ENCODE measurements around the gene GHSR. TPM values are rescaled to one million over a fixed set of nuclear protein-coding genes. Genes with fewer than 3 reads are reported as not detected.

Gene GHSR
- polyA plus RNA-seq, 1 donor (not counting 4 experiments of a cell fraction or from before 2014, with no cell fraction given), result not detected

- peaks cover 20% of the 10 kb centered on the region for H3K27me3 ChIP-seq (ENCODE audit: control insufficient read depth, extremely low read depth, insufficient read depth, low read length)
- H3K4me2 ChIP-seq (ENCODE audit: control insufficient read depth, extremely low read depth, insufficient read depth, low read depth, low read length), result no peak overlapping the region
- no peaks in the 10 kb centered on the region for H3K36me3 ChIP-seq (ENCODE audit: control insufficient read depth in 2 of 2, extremely low read depth in 1 of 2, insufficient read depth in 2 of 2, low read length in 2 of 2)
- no peak overlapping the region for H3K9ac ChIP-seq (ENCODE audit: control insufficient read depth, extremely low read depth, insufficient read depth, low read length)
- dilution Hi-C loops (cut with MboI; ENCODE audit: extremely low pct_ligation_motif_present, low sequenced_read_pairs), result no loop called here
- DNase-seq (ENCODE audit: low read depth, low spot score) (no peak), FAIRE-seq (no peak)
- no peaks in the 10 kb centered on the region for H3K9me1 ChIP-seq (ENCODE audit: control insufficient read depth, extremely low read depth, insufficient read depth, low read length)
- TF ChIP-seq EZH2 (IDR thresholded peaks at IDR 0.05; ENCODE audit: low read length) (no peak), CTCF (optimal IDR thresholded peaks at IDR 0.05 in 1 of 3, IDR thresholded peaks at IDR 0.05 in 1 of 3, conservative IDR thresholded peaks at IDR 0.05 in 1 of 3; ENCODE audit: extremely low read depth in 1 of 3, insufficient read depth in 2 of 3, low read length in 3 of 3) (no peak)
- H4K20me1 ChIP-seq (ENCODE audit: control insufficient read depth, extremely low read depth, insufficient read depth, low read length), result no peaks in the 10 kb centered on the region
- H3K4me3 ChIP-seq (ENCODE audit: control insufficient read depth in 2 of 3, extremely low read depth in 1 of 3, insufficient read depth in 2 of 3, low read depth in 1 of 3, low read length in 3 of 3), result no peak overlapping the region
- no peaks in the 10 kb centered on the region for H3K4me1 ChIP-seq (ENCODE audit: control insufficient read depth, extremely low read depth, insufficient read depth, low read length)
- H2AFZ ChIP-seq (ENCODE audit: control insufficient read depth, low read length), result no peak overlapping the region
- H3K79me2 ChIP-seq (ENCODE audit: control insufficient read depth, insufficient read depth, low read length), result no peaks in the 10 kb centered on the region
- no peak overlapping the region for H3K27ac ChIP-seq (ENCODE audit: control insufficient read depth, insufficient read depth, low read length)
- H3K9me3 ChIP-seq (ENCODE audit: control insufficient read depth, low read depth, low read length), result no peaks in the 10 kb centered on the region
These were observed 5.7 kb downstream of the GHSR start for GRCh38 chr3:172442606-172443005.

GRCh38 chr3:172441581-172441980, 6.7 kb downstream of the GHSR start:
- no peak overlapping the region for H3K27ac ChIP-seq (ENCODE audit: control insufficient read depth, insufficient read depth, low read length)
- no peaks in the 10 kb centered on the region for H4K20me1 ChIP-seq (ENCODE audit: control insufficient read depth, extremely low read depth, insufficient read depth, low read length)
- dilution Hi-C loops (cut with MboI; ENCODE audit: extremely low pct_ligation_motif_present, low sequenced_read_pairs), result no loop called here
- H3K9me1 ChIP-seq (ENCODE audit: control insufficient read depth, extremely low read depth, insufficient read depth, low read length), result no peaks in the 10 kb centered on the region
- no peak overlapping the region for H3K4me3 ChIP-seq (ENCODE audit: control insufficient read depth in 2 of 3, extremely low read depth in 1 of 3, insufficient read depth in 2 of 3, low read depth in 1 of 3, low read length in 3 of 3)
- no peaks in the 10 kb centered on the region for H3K9me3 ChIP-seq (ENCODE audit: control insufficient read depth, low read depth, low read length)
- no peak for DNase-seq (ENCODE audit: low read depth, low spot score)
- H3K9ac ChIP-seq (ENCODE audit: control insufficient read depth, extremely low read depth, insufficient read depth, low read length), result no peak overlapping the region
- H3K4me2 ChIP-seq (ENCODE audit: control insufficient read depth, extremely low read depth, insufficient read depth, low read depth, low read length), result no peak overlapping the region
- H3K27me3 ChIP-seq (ENCODE audit: control insufficient read depth, extremely low read depth, insufficient read depth, low read length), result peaks cover 9% of the 10 kb centered on the region
- no peak for TF ChIP-seq EZH2 (IDR thresholded peaks at IDR 0.05; ENCODE audit: low read length)
- TF ChIP-seq CTCF (optimal IDR thresholded peaks at IDR 0.05 in 1 of 3, IDR thresholded peaks at IDR 0.05 in 1 of 3, conservative IDR thresholded peaks at IDR 0.05 in 1 of 3; ENCODE audit: extremely low read depth in 1 of 3, insufficient read depth in 2 of 3, low read length in 3 of 3), result no peak
- FAIRE-seq, result no peak
- H3K79me2 ChIP-seq (ENCODE audit: control insufficient read depth, insufficient read depth, low read length), result no peaks in the 10 kb centered on the region
- H3K36me3 ChIP-seq (ENCODE audit: control insufficient read depth in 2 of 2, extremely low read depth in 1 of 2, insufficient read depth in 2 of 2, low read length in 2 of 2), result no peaks in the 10 kb centered on the region
- no peak overlapping the region for H2AFZ ChIP-seq (ENCODE audit: control insufficient read depth, low read length)
- no peaks in the 10 kb centered on the region for H3K4me1 ChIP-seq (ENCODE audit: control insufficient read depth, extremely low read depth, insufficient read depth, low read length)

All from keratinocyte (primary cell).